GM12891 (cell line): Measurements from ENCODE around the gene ADCY5.

ENCODE experiments used
- POLR2A ChIP-seq: IDR thresholded peaks from 2 replicates; pipeline ENCODE4 v1.6.1; 2011; ENCODE audit warnings: low read depth, low read length, control low read depth
- POLR2AphosphoS5 ChIP-seq: IDR thresholded peaks from 2 replicates; pipeline ENCODE4 v1.6.1; 2011; ENCODE audit warnings: low read depth, low read length, control low read depth

- TF ChIP-seq POLR2AphosphoS5 (no peak), POLR2A (no peak)
These were observed 40.6 kb upstream of the ADCY5 start for GRCh38 chr3:123489400-123490004.
